NT2/D1 (cell line): ENCODE results near the gene SLC1A7.

Experiments
- SUZ12 ChIP-seq: IDR thresholded peaks from 2 replicates; pipeline ENCODE4 v1.6.1; 2011; ENCODE audit not compliant: insufficient read length, insufficient read depth; ENCODE audit errors: extremely low read depth
- YY1 ChIP-seq: IDR thresholded peaks from 2 replicates; pipeline ENCODE4 v1.6.1; 2011; ENCODE audit not compliant: insufficient read length, insufficient read depth
- ZNF274 ChIP-seq: IDR thresholded peaks from 2 replicates; pipeline ENCODE4 v1.6.1; 2011; ENCODE audit warnings: mild to moderate bottlenecking, low read depth, low read length

DNA sequence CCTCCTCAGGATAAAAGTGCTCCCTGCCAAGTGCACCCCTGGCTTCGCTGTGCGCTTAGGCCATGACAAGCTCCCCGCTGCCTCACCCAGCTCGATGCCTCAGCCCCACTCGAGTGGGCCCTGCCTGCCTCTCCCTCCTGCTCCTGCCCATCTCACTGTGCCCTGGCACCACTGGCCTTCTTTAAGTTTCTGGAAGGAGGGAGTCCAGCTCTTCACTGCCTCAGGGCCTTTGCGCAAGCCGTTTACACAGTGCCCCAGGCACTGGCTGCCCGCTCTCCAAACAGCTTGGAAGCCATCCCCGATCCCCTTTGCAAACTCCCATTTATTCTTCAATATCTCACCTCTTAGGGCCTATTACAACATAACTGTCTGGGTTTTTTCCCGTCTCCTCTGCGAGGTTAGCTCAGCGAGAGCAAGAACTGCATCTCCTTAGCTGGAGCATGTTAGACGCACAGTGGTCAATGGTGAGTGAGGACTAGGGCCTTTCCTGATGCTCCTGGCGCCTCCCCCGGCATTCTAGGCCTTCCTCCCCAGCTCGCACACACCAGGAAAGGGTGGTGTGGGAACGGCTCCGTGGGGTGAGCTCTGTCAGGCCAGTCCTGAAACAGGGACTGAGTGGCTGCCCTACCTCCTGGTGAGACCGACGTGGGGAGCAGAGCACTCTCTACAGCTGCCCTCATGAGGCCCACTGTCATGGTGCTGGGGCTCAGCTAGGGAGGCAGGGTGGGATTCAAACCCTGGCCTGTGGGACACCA, 48.5 kb downstream of the SLC1A7 start:
- TF ChIP-seq ZNF274 = no peak
- no peak for TF ChIP-seq SUZ12
- TF ChIP-seq YY1 = no peak
